Measurements from ENCODE around the gene ADGRD1. TPM values are rescaled to one million over a fixed set of nuclear protein-coding genes. Genes with fewer than 3 reads are reported as not detected.

Gene ADGRD1
- total RNA-seq, 1 experiment from 2014 or later, result 0.77 TPM

- TF ChIP-seq, protein P1, sequence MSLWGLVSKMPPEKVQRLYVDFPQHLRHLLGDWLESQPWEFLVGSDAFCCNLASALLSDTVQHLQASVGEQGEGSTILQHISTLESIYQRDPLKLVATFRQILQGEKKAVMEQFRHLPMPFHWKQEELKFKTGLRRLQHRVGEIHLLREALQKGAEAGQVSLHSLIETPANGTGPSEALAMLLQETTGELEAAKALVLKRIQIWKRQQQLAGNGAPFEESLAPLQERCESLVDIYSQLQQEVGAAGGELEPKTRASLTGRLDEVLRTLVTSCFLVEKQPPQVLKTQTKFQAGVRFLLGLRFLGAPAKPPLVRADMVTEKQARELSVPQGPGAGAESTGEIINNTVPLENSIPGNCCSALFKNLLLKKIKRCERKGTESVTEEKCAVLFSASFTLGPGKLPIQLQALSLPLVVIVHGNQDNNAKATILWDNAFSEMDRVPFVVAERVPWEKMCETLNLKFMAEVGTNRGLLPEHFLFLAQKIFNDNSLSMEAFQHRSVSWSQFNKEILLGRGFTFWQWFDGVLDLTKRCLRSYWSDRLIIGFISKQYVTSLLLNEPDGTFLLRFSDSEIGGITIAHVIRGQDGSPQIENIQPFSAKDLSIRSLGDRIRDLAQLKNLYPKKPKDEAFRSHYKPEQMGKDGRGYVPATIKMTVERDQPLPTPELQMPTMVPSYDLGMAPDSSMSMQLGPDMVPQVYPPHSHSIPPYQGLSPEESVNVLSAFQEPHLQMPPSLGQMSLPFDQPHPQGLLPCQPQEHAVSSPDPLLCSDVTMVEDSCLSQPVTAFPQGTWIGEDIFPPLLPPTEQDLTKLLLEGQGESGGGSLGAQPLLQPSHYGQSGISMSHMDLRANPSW (CRISPR knock-in tag; conservative IDR thresholded peaks at IDR 0.05; ENCODE audit: low read depth), result no peak
- TF ChIP-seq FOXP1 (CRISPR knock-in tag; IDR thresholded peaks at IDR 0.05; ENCODE audit: borderline replicate concordance) (no peak), ZNF671 (CRISPR knock-in tag; IDR thresholded peaks at IDR 0.05) (no peak), FOXJ3 (CRISPR knock-in tag; IDR thresholded peaks at IDR 0.05; ENCODE audit: borderline replicate concordance) (no peak), CBFB (CRISPR knock-in tag; IDR thresholded peaks at IDR 0.05; ENCODE audit: low read depth) (no peak), MYBL2 (CRISPR knock-in tag; IDR thresholded peaks at IDR 0.05) (no peak), E2F4 (CRISPR knock-in tag; IDR thresholded peaks at IDR 0.05; ENCODE audit: borderline replicate concordance, low read depth) (no peak), RORB (CRISPR knock-in tag; IDR thresholded peaks at IDR 0.05) (no peak)
- TF ChIP-seq, protein P2, sequence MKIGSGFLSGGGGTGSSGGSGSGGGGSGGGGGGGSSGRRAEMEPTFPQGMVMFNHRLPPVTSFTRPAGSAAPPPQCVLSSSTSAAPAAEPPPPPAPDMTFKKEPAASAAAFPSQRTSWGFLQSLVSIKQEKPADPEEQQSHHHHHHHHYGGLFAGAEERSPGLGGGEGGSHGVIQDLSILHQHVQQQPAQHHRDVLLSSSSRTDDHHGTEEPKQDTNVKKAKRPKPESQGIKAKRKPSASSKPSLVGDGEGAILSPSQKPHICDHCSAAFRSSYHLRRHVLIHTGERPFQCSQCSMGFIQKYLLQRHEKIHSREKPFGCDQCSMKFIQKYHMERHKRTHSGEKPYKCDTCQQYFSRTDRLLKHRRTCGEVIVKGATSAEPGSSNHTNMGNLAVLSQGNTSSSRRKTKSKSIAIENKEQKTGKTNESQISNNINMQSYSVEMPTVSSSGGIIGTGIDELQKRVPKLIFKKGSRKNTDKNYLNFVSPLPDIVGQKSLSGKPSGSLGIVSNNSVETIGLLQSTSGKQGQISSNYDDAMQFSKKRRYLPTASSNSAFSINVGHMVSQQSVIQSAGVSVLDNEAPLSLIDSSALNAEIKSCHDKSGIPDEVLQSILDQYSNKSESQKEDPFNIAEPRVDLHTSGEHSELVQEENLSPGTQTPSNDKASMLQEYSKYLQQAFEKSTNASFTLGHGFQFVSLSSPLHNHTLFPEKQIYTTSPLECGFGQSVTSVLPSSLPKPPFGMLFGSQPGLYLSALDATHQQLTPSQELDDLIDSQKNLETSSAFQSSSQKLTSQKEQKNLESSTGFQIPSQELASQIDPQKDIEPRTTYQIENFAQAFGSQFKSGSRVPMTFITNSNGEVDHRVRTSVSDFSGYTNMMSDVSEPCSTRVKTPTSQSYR (CRISPR knock-in tag; IDR thresholded peaks at IDR 0.05), result no peak
Measured at GRCh38 chr12:131134523-131135310, 181.0 kb downstream of the ADGRD1 start (continued).

- ChIA-PET CTCF (interaction anchor here (0.7 to 6.3 kb wide), 2 partner anchors 30 to 317 kb away, joined by 3 to 88 read pairs; no protein-coding TSS in a partner anchor), POLR2A (no interaction called here)
- TF ChIP-seq, protein P1 (CRISPR knock-in tag; conservative IDR thresholded peaks at IDR 0.05; ENCODE audit: low read depth), result no peak
- TF ChIP-seq PRRX2 (CRISPR knock-in tag; IDR thresholded peaks at IDR 0.05) (no peak), GRHL2 (CRISPR knock-in tag; IDR thresholded peaks at IDR 0.05; ENCODE audit: insufficient replicate concordance, severe bottlenecking) (no peak), GABPB1 (CRISPR knock-in tag; IDR thresholded peaks at IDR 0.05) (no peak), ZNF416 (CRISPR knock-in tag; IDR thresholded peaks at IDR 0.05) (no peak), MAX (CRISPR knock-in tag; IDR thresholded peaks at IDR 0.05) (no peak), ZBTB21 (CRISPR knock-in tag; IDR thresholded peaks at IDR 0.05; ENCODE audit: borderline replicate concordance) (no peak), FOXP1 (CRISPR knock-in tag; IDR thresholded peaks at IDR 0.05; ENCODE audit: borderline replicate concordance) (no peak), NR3C1 (CRISPR knock-in tag; conservative IDR thresholded peaks at IDR 0.05; ENCODE audit: low read depth) (no peak), ZNF317 (CRISPR knock-in tag; IDR thresholded peaks at IDR 0.05; ENCODE audit: borderline replicate concordance, low read depth) (no peak), OVOL2 (CRISPR knock-in tag; IDR thresholded peaks at IDR 0.05; ENCODE audit: borderline replicate concordance) (no peak)
- TF ChIP-seq, protein P3, sequence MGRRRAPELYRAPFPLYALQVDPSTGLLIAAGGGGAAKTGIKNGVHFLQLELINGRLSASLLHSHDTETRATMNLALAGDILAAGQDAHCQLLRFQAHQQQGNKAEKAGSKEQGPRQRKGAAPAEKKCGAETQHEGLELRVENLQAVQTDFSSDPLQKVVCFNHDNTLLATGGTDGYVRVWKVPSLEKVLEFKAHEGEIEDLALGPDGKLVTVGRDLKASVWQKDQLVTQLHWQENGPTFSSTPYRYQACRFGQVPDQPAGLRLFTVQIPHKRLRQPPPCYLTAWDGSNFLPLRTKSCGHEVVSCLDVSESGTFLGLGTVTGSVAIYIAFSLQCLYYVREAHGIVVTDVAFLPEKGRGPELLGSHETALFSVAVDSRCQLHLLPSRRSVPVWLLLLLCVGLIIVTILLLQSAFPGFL (CRISPR knock-in tag; IDR thresholded peaks at IDR 0.05; ENCODE audit: borderline replicate concordance), result no peak
- TF ChIP-seq, protein P4, sequence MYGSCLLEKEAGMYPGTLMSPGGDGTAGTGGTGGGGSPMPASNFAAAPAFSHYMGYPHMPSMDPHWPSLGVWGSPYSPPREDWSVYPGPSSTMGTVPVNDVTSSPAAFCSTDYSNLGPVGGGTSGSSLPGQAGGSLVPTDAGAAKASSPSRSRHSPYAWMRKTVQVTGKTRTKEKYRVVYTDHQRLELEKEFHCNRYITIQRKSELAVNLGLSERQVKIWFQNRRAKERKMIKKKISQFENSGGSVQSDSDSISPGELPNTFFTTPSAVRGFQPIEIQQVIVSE (CRISPR knock-in tag; IDR thresholded peaks at IDR 0.05; ENCODE audit: borderline replicate concordance), result no peak
- no peak for ATAC-seq
- Mint-ChIP-seq H3K4me1 (peaks cover 4% of the 10 kb centered on the region), H3K36me3 (no peaks in the 10 kb centered on the region), H3K27me3 (ENCODE audit: low read depth) (no peaks in the 10 kb centered on the region), H3K27ac (no peak overlapping the region), H3K4me3 (no peak overlapping the region), H3K9me3 (no peaks in the 10 kb centered on the region)
- DNase-seq (ENCODE audit: low spot score), result no peak
Measured at GRCh38 chr12:131135311-131135785, 181.6 kb downstream of the ADGRD1 start.

Measured in WTC11 (cell line).